Dermis microvascular lymphatic vessel endothelial cell (primary cell): ENCODE data around the gene GGA1. TPM values are rescaled to one million over a fixed set of nuclear protein-coding genes. Genes with fewer than 3 reads are reported as not detected.

Source experiments
- DNase-seq, 2 donors: peaks; one replicate each; pipeline versions ENCODE4 v3.0.0 to v3.0.0-alpha.2; 2010; ENCODE audit warnings: low read depth in 2 of 2
- total RNA-seq: library from RNA; depleted of rRNA; stranded (reverse); fragments of >200 nt; gene quantifications from 2 replicates; pipeline ENCODE4 v1.2.1, GENCODE V29; 2014

The GGA1 gene
- total RNA-seq, 1 donor from 2014 or later = 42.0 TPM

- no peak for DNase-seq
Measured at GRCh38 chr22:37672206-37672919, 63.7 kb downstream of the GGA1 start.

GRCh38 chr22:37672920-37673455, 64.4 kb downstream of the GGA1 start:
- DNase-seq = no peak

GRCh38 chr22:37674248-37674647, 65.6 kb downstream of the GGA1 start:
- no peak for DNase-seq

GRCh38 chr22:37674951-37675929, 66.6 kb downstream of the GGA1 start, which contains the start of gene LGALS1:
LGALS1 (plus strand) TSS chr22:37675636; CDS start chr22:37675703, 67 bp downstream.
- peak; percentile 59 to 89 for DNase-seq

- DNase-seq = peak in 1 of 2 donors; percentile 40
Measured at GRCh38 chr22:37675930-37676735, 67.5 kb downstream of the GGA1 start.

GRCh38 chr22:37676736-37677492, 68.3 kb downstream of the GGA1 start:
- peak; percentile 60 to 96 for DNase-seq

GRCh38 chr22:37677493-37677974, 68.9 kb downstream of the GGA1 start:
- DNase-seq = no peak

- DNase-seq = no peak
Measured at GRCh38 chr22:37678372-37678771, 69.7 kb downstream of the GGA1 start.

GRCh38 chr22:37679670-37680069, 71.0 kb downstream of the GGA1 start:
- DNase-seq = no peak

GRCh38 chr22:37680191-37680851, 71.7 kb downstream of the GGA1 start:
- no peak for DNase-seq

GRCh38 chr22:37681001-37681424, 72.4 kb downstream of the GGA1 start:
- DNase-seq = no peak

GRCh38 chr22:37681556-37682049, 73.0 kb downstream of the GGA1 start:
- DNase-seq = peak in 1 of 2 donors; percentile 72

Other genes with a start within 250 kb of the GGA1 start
- under 0.01 TPM in 2 replicates for gene ELFN2, start 181.4 kb upstream of the GGA1 start, total RNA-seq
- 97.7 and 197 TPM in 2 replicates for gene MFNG, start 122.5 kb upstream of the GGA1 start, total RNA-seq
- 47.9 and 55.6 TPM in 2 replicates for gene CARD10, start 89.4 kb upstream of the GGA1 start, total RNA-seq
- gene CDC42EP1, start 48.4 kb upstream of the GGA1 start, total RNA-seq = 6.8 and 14.8 TPM in 2 replicates
- gene LGALS2, start 28.7 kb upstream of the GGA1 start, total RNA-seq = not detected in 2 replicates
- gene SH3BP1, start 30.8 kb downstream of the GGA1 start, total RNA-seq = 0.89 and 1.3 TPM in 2 replicates
- gene PDXP, start 49.9 kb downstream of the GGA1 start, total RNA-seq = 6.7 and 9.2 TPM in 2 replicates
- gene LGALS1, start 66.8 kb downstream of the GGA1 start, total RNA-seq = 3,435 and 6,925 TPM in 2 replicates
- 15.9 and 17.6 TPM in 2 replicates for gene NOL12, start 77.5 kb downstream of the GGA1 start, total RNA-seq
- gene TRIOBP, start 88.2 kb downstream of the GGA1 start, total RNA-seq = 95.9 and 142 TPM in 2 replicates
- 16.9 and 24.6 TPM in 2 replicates for gene GCAT, start 199.1 kb downstream of the GGA1 start, total RNA-seq
- 0.13 TPM in 1 of 2 replicates, not detected in the other for gene GALR3, start 214.5 kb downstream of the GGA1 start, total RNA-seq
- gene ANKRD54, start 235.5 kb downstream of the GGA1 start, total RNA-seq = 20.5 and 23.4 TPM in 2 replicates
- 290 and 470 TPM in 2 replicates for gene EIF3L, start 240.6 kb downstream of the GGA1 start, total RNA-seq